ENCODE data around the gene TMEM132A. TPM values are rescaled to one million over a fixed set of nuclear protein-coding genes. Genes with fewer than 3 reads are reported as not detected.

TMEM132A gene
- total and polyA plus RNA-seq, 10 of the 15 experiments (the other 5 are each of a cell fraction or from before 2014, with no cell fraction given) = 0.16 to 25.0 (median 4.3) TPM

DNA sequence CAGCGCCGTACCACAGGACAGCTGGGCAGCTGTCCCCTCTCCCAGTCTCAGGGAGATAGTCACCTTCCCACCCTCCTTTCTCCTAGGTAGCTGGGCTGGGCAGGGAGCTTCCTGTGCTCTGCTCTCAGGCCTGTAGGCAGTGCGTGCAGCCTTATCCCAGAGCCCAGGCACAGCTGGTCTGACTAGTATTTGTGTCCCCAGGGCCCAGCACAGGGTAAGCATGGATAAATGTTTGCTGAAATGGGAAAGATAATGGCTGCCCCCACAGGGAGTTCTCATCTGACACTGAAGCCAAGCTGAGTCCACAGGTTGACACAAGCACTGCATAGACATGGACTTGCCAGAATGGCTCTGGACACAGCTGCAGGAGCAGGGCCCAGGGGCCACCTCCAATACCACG lies 18.0 kb downstream of the TMEM132A start:
- CTCF ChIA-PET = interaction anchor here (0.8 kb wide), 1 partner anchor 29 kb away, joined by 3 read pairs; the partner anchor contains the start of gene TMEM109
- peaks cover 20% of the 10 kb centered on the region for H3K4me1 ChIP-seq (ENCODE audit: control insufficient read depth, insufficient read depth, low read length)
- no peak overlapping the region for H3K4me3 ChIP-seq
- H3K9ac ChIP-seq (ENCODE audit: control insufficient read depth, insufficient read depth, low read length) = no peak overlapping the region
- WGBS (ENCODE audit: insufficient coverage, insufficient replicate concordance, low lambda C conversion rate, missing lambda C conversion rate) = 77% methylated on average over 4 of the region's 4 CpGs
- TF ChIP-seq POLR2A (IDR thresholded peaks at IDR 0.05; ENCODE audit: low read depth, low read length) (no peak), JUNB (IDR thresholded peaks at IDR 0.05) (no peak)
- TF ChIP-seq, protein P1, sequence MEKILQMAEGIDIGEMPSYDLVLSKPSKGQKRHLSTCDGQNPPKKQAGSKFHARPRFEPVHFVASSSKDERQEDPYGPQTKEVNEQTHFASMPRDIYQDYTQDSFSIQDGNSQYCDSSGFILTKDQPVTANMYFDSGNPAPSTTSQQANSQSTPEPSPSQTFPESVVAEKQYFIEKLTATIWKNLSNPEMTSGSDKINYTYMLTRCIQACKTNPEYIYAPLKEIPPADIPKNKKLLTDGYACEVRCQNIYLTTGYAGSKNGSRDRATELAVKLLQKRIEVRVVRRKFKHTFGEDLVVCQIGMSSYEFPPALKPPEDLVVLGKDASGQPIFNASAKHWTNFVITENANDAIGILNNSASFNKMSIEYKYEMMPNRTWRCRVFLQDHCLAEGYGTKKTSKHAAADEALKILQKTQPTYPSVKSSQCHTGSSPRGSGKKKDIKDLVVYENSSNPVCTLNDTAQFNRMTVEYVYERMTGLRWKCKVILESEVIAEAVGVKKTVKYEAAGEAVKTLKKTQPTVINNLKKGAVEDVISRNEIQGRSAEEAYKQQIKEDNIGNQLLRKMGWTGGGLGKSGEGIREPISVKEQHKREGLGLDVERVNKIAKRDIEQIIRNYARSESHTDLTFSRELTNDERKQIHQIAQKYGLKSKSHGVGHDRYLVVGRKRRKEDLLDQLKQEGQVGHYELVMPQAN (conservative IDR thresholded peaks at IDR 0.05) = no peak
- RAD21 ChIA-PET (ENCODE audit: unreplicated experiment) = no interaction called here
- no peak for FAIRE-seq
- H3K9me3 ChIP-seq (replicated peaks; ENCODE audit: control insufficient read depth, insufficient read depth, low read length) = no peaks in the 10 kb centered on the region
- peaks cover 29 to 33% of the 10 kb centered on the region in 2 experiments for H3K36me3 ChIP-seq (ENCODE audit: control insufficient read depth in 2 of 2, insufficient read depth in 2 of 2, low read length in 1 of 2)
- H2AFZ ChIP-seq (ENCODE audit: control insufficient read depth, low read depth, low read length) = no peak overlapping the region
- peaks cover 25% of the 10 kb centered on the region for H3K79me2 ChIP-seq (ENCODE audit: control insufficient read depth, insufficient read depth, low read length)
- no peak for ATAC-seq
- no peak overlapping the region for H3K4me2 ChIP-seq (ENCODE audit: control insufficient read depth, insufficient read depth)
- intact Hi-C loops (cut with micrococcal nuclease; ENCODE audit: unreplicated experiment) = no loop called here
- POLR2A ChIA-PET = interaction anchor here (1.0 to 2.0 kb wide), 3 partner anchors 9 to 25 kb away, joined by 4 to 6 read pairs (median 4); no protein-coding TSS in a partner anchor
- no TSS peak for BruUV-seq (replicated peaks)
- H4K20me1 ChIP-seq (ENCODE audit: control insufficient read depth, insufficient read depth) = no peaks in the 10 kb centered on the region; the same call in 1 of the 2 replicates
- DNase-seq (ENCODE audit: low read depth, low spot score) = no peak
- SMC1A ChIA-PET (ENCODE audit: uncharacterized antibody, unreplicated experiment) = no interaction called here
- in situ Hi-C loops (cut with MboI) = no loop called here
- H3K27ac ChIP-seq (ENCODE audit: control insufficient read depth, insufficient read depth) = no peak overlapping the region
- no peaks in the 10 kb centered on the region for H3K27me3 ChIP-seq (replicated peaks in 1 of 2; ENCODE audit: control insufficient read depth in 2 of 2, insufficient read depth in 2 of 2, low read length in 1 of 2)

DNA sequence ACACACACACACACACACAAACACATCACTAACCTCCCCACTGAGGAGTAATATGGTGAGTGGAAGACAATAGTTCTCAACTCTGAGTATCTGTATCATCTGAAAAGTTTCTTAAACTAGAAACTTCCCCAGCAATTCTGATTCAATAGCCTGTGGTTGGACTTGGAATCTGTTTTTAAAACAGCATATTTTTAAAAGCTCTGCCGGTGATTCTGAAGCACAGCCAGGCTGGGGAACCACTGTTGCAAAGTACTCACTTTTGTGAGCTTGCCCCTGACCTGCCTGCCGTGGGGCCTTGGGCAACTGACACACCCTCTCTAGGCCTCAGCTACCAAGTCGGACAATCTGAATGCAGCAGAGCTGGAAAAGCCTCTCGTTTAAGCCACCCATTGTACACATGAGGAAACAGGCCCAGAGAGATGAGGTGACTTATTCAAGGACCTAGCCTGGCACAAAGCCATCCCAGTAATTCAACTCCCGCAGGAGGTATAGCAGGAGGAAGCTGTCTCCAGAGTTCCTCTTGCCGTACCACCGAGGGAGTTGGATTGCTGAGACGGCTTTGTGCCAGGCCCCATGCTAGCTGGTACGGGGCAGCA lies 18.8 kb downstream of the TMEM132A start:
- POLR2A ChIA-PET = interaction anchor here (0.7 to 1.1 kb wide), 2 partner anchors 19 to 31 kb away, joined by 3 to 4 read pairs; partner anchors contain the start of gene TMEM132A
- H3K4me1 ChIP-seq (ENCODE audit: control insufficient read depth, insufficient read depth, low read length) = peaks cover 20% of the 10 kb centered on the region
- WGBS (ENCODE audit: insufficient coverage, insufficient replicate concordance, low lambda C conversion rate, missing lambda C conversion rate) = 86% methylated on average over 9 of the region's 9 CpGs
- no peak overlapping the region for H2AFZ ChIP-seq (ENCODE audit: control insufficient read depth, low read depth, low read length)
- H3K9me3 ChIP-seq (replicated peaks; ENCODE audit: control insufficient read depth, insufficient read depth, low read length) = no peaks in the 10 kb centered on the region
- no peak for FAIRE-seq
- no peak overlapping the region for H3K9ac ChIP-seq (ENCODE audit: control insufficient read depth, insufficient read depth, low read length)
- CTCF ChIA-PET = interaction anchor here (0.5 kb wide), 1 partner anchor 137 kb away, joined by 3 read pairs; no protein-coding TSS in a partner anchor
- H3K4me2 ChIP-seq (ENCODE audit: control insufficient read depth, insufficient read depth) = peak overlapping the region; percentile 1; the same call in 1 of the 2 replicates
- DNase-seq (ENCODE audit: low read depth, low spot score) = no peak
- H4K20me1 ChIP-seq (ENCODE audit: control insufficient read depth, insufficient read depth) = no peaks in the 10 kb centered on the region; the same call in none of the 2 replicates
- in situ Hi-C loops (cut with MboI) = no loop called here
- intact Hi-C loops (cut with micrococcal nuclease; ENCODE audit: unreplicated experiment) = no loop called here
- BruUV-seq (replicated peaks) = no TSS peak
- no peak for ATAC-seq
- SMC1A ChIA-PET (ENCODE audit: uncharacterized antibody, unreplicated experiment) = interaction anchor here (0.6 kb wide), 1 partner anchor 29 kb away, joined by 3 read pairs; the partner anchor contains the start of gene TMEM109
- H3K36me3 ChIP-seq (ENCODE audit: control insufficient read depth in 2 of 2, insufficient read depth in 2 of 2, low read length in 1 of 2) = peaks cover 27 to 28% of the 10 kb centered on the region in 2 experiments
- H3K4me3 ChIP-seq = no peak overlapping the region
- H3K27ac ChIP-seq (ENCODE audit: control insufficient read depth, insufficient read depth) = no peak overlapping the region
- RAD21 ChIA-PET (ENCODE audit: unreplicated experiment) = no interaction called here
- H3K79me2 ChIP-seq (ENCODE audit: control insufficient read depth, insufficient read depth, low read length) = peaks cover 32% of the 10 kb centered on the region
- no peaks in the 10 kb centered on the region for H3K27me3 ChIP-seq (replicated peaks in 1 of 2; ENCODE audit: control insufficient read depth in 2 of 2, insufficient read depth in 2 of 2, low read length in 1 of 2)
- no peak for TF ChIP-seq GATAD2B (conservative IDR thresholded peaks at IDR 0.05; ENCODE audit: low read depth)
- TF ChIP-seq SREBF2 (IDR thresholded peaks at IDR 0.05; ENCODE audit: low read length) = no peak
- TF ChIP-seq BACH1 (IDR thresholded peaks at IDR 0.05; ENCODE audit: borderline replicate concordance) = no peak
- no peak for TF ChIP-seq TAF1 (IDR thresholded peaks at IDR 0.05; ENCODE audit: borderline replicate concordance, low read depth, low read length)
- no peak for TF ChIP-seq RCOR1 (conservative IDR thresholded peaks at IDR 0.05; ENCODE audit: low read depth, low read length)
- no peak for TF ChIP-seq ZNF622 (IDR thresholded peaks at IDR 0.05)
- TF ChIP-seq, protein P2, sequence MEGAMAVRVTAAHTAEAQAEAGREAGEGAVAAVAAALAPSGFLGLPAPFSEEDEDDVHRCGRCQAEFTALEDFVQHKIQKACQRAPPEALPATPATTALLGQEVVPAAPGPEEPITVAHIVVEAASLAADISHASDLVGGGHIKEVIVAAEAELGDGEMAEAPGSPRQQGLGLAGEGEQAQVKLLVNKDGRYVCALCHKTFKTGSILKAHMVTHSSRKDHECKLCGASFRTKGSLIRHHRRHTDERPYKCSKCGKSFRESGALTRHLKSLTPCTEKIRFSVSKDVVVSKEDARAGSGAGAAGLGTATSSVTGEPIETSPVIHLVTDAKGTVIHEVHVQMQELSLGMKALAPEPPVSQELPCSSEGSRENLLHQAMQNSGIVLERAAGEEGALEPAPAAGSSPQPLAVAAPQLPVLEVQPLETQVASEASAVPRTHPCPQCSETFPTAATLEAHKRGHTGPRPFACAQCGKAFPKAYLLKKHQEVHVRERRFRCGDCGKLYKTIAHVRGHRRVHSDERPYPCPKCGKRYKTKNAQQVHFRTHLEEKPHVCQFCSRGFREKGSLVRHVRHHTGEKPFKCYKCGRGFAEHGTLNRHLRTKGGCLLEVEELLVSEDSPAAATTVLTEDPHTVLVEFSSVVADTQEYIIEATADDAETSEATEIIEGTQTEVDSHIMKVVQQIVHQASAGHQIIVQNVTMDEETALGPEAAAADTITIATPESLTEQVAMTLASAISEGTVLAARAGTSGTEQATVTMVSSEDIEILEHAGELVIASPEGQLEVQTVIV (IDR thresholded peaks at IDR 0.05; ENCODE audit: borderline replicate concordance, partially characterized antibody) = no peak
- TF ChIP-seq POLR2A (IDR thresholded peaks at IDR 0.05; ENCODE audit: low read depth, low read length) = no peak
- no peak for TF ChIP-seq POLR2AphosphoS2 (IDR thresholded peaks at IDR 0.05; ENCODE audit: low read depth, low read length)
- no peak for TF ChIP-seq MYC (IDR thresholded peaks at IDR 0.05; ENCODE audit: insufficient read depth, insufficient read length, insufficient replicate concordance, low read length, severe bottlenecking)
- TF ChIP-seq NFIC (IDR thresholded peaks at IDR 0.05; ENCODE audit: low read depth, low read length) = no peak
